Karpas-422 (cell line): ENCODE results near the gene FAM131C. TPM values are rescaled to one million over a fixed set of nuclear protein-coding genes. Genes with fewer than 3 reads are reported as not detected.

Source experiments
- DNase-seq: peaks from one replicate; pipeline ENCODE4 v3.0.0-alpha.2; 2015
- H2AFZ ChIP-seq: fragments of 200-600 bp; sonication (generic); 2 replicates; pipeline ENCODE4 v1.6.1; 2014; ENCODE audit warnings: antibody characterized with exemption, low read length, mixed read lengths
- H3K27ac ChIP-seq: fragments of 200-600 bp; sonication (generic); 2 replicates; pipeline ENCODE4 v1.5.1; 2014; ENCODE audit warnings: mild to moderate bottlenecking, low read length, moderate library complexity
- H3K27me3 ChIP-seq: fragments of 200-600 bp; sonication (generic); 2 replicates; pipeline ENCODE4 v1.6.1; 2014; ENCODE audit warnings: low read length, mixed read lengths
- H3K36me3 ChIP-seq: fragments of 200-600 bp; sonication (generic); 2 replicates; pipeline ENCODE4 v1.6.1; 2014; ENCODE audit warnings: low read length, mixed read lengths; ENCODE audit not compliant: insufficient read depth
- H3K4me1 ChIP-seq: fragments of 200-600 bp; sonication (generic); 2 replicates; pipeline ENCODE4 v1.6.1; 2014; ENCODE audit warnings: mild to moderate bottlenecking, low read length, mixed read lengths
- H3K4me2 ChIP-seq: fragments of 200-600 bp; sonication (generic); 2 replicates; pipeline ENCODE4 v1.6.1; 2014; ENCODE audit warnings: low read length, low read depth, mild to moderate bottlenecking; ENCODE audit not compliant: poor library complexity, severe bottlenecking
- H3K4me3 ChIP-seq: fragments of 200-600 bp; sonication (generic); 2 replicates; pipeline ENCODE4 v1.5.1; 2014; ENCODE audit warnings: mild to moderate bottlenecking, antibody characterized with exemption, low read length, mixed read lengths
- H3K79me2 ChIP-seq: fragments of 200-600 bp; sonication (generic); 2 replicates; pipeline ENCODE4 v1.6.1; 2014; ENCODE audit warnings: mild to moderate bottlenecking, low read length, mixed read lengths
- H3K9ac ChIP-seq: fragments of 200-600 bp; sonication (generic); 2 replicates; pipeline ENCODE4 v1.6.0; 2014; ENCODE audit warnings: low read length
- H3K9me2 ChIP-seq: fragments of 200-600 bp; sonication (generic), shearing (Covaris generic); replicated peaks from 2 replicates; pipeline ENCODE4 v1.6.0; 2014; ENCODE audit warnings: mild to moderate bottlenecking, low read length, moderate library complexity; ENCODE audit not compliant: insufficient read depth
- H3K9me3 ChIP-seq: fragments of 300-700, 200-600 bp; sonication (generic); 2 replicates; pipeline ENCODE4 v1.6.1; 2014; ENCODE audit warnings: low read length, mixed read lengths
- H4K20me1 ChIP-seq: fragments of 200-600 bp; sonication (generic); 2 replicates; pipeline ENCODE4 v1.6.1; 2014; ENCODE audit warnings: mild to moderate bottlenecking, antibody characterized with exemption, low read length, low read depth; ENCODE audit not compliant: insufficient read depth
- total RNA-seq: library from RNA; depleted of rRNA; stranded (reverse); fragments of >200 nt; shearing (Covaris generic); gene quantifications from 2 replicates; pipeline ENCODE4 v1.2.3, GENCODE V29; 2014; ENCODE audit warnings: low replicate concordance

Gene FAM131C
- total RNA-seq, 1 experiment from 2014 or later, result not detected

GRCh38 chr1:16071614-16072013 lies 1.8 kb downstream of the FAM131C start:
- H3K79me2 ChIP-seq, result no peaks in the 10 kb centered on the region
- no peak overlapping the region for H3K27ac ChIP-seq
- no peak for DNase-seq
- no peak overlapping the region for H2AFZ ChIP-seq
- H3K4me2 ChIP-seq, result no peak overlapping the region
- no peak overlapping the region for H3K9ac ChIP-seq
- H3K27me3 ChIP-seq, result no peaks in the 10 kb centered on the region
- peaks cover 22% of the 10 kb centered on the region for H3K4me1 ChIP-seq
- no peaks in the 10 kb centered on the region for H3K36me3 ChIP-seq
- no peaks in the 10 kb centered on the region for H3K9me3 ChIP-seq
- no peak overlapping the region for H3K4me3 ChIP-seq
- H4K20me1 ChIP-seq, result no peaks in the 10 kb centered on the region
- no peaks in the 10 kb centered on the region for H3K9me2 ChIP-seq

GRCh38 chr1:16070640-16071355 lies 2.7 kb downstream of the FAM131C start:
- Histone ChIP-seq H4K20me1 (no peaks in the 10 kb centered on the region), H3K4me2 (no peak overlapping the region), H3K79me2 (no peaks in the 10 kb centered on the region), H2AFZ (no peak overlapping the region), H3K9me2 (no peaks in the 10 kb centered on the region), H3K36me3 (no peaks in the 10 kb centered on the region), H3K27ac (no peak overlapping the region), H3K4me1 (peaks cover 28% of the 10 kb centered on the region), H3K27me3 (no peaks in the 10 kb centered on the region), H3K4me3 (no peak overlapping the region), H3K9me3 (no peaks in the 10 kb centered on the region), H3K9ac (no peak overlapping the region)
- DNase-seq, result no peak

DNA sequence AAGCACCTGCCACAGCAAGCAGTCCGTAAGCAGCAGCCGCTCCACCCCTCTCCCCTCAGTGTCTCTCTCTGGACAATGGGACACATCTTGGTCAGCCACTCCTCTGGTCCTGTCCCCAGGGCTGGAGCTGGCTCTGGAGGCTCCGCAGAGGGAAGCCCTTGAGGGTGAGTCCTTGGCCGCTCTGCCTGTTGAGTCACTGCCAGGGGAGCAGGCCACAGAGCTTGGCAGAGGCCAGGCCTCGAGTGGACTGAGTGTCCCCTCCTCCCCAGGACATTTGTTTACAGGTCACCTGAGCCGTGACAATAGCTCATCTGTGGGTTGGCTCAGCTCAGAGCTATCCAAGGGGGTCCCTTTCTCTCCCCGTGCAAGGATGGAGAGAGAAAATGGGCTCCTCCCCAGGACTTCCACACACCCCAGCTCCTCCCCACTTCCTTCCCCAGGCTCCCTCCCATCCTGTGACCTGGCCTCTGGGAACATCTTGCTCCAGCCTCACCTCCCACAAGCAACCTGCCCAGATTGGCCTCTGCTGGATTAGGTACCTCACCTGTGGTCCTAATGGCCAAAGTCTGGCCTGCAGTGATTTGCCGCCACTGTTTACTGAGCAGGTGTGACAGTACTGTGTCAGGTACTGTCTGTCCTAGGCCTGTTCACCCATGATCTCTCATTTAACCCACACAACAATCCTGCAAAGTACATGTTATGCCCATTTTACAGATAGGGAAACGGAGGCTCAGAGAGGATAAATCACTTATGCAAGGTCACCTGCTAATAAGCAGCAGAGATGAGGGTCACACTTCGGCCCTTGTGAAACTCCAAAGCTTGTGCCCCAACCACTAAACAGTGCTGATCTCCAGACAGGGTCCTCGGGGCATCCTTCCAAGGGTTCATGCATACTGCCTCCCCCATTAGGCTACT lies 4.8 kb downstream of the FAM131C start:
- no peak for DNase-seq
- Histone ChIP-seq H3K9ac (no peak overlapping the region), H3K4me2 (no peak overlapping the region)

GRCh38 chr1:16067933-16068332 lies 5.5 kb downstream of the FAM131C start:
- no peak overlapping the region for H2AFZ ChIP-seq
- no peak overlapping the region for H3K9ac ChIP-seq
- no peaks in the 10 kb centered on the region for H3K27me3 ChIP-seq

More for the DNA sequence above, 4.8 kb downstream of the FAM131C start:
- Histone ChIP-seq H3K9me2 (no peaks in the 10 kb centered on the region), H3K27me3 (no peaks in the 10 kb centered on the region), H3K79me2 (no peaks in the 10 kb centered on the region), H4K20me1 (no peaks in the 10 kb centered on the region), H2AFZ (no peak overlapping the region), H3K4me3 (no peak overlapping the region), H3K4me1 (peaks cover 22% of the 10 kb centered on the region), H3K27ac (no peak overlapping the region), H3K9me3 (no peaks in the 10 kb centered on the region), H3K36me3 (no peaks in the 10 kb centered on the region)

GRCh38 chr1:16067127-16067768 lies 6.2 kb downstream of the FAM131C start:
- Histone ChIP-seq H3K27me3 (no peaks in the 10 kb centered on the region), H3K4me3 (no peak overlapping the region), H3K27ac (no peak overlapping the region), H3K4me1 (peaks cover 21% of the 10 kb centered on the region), H2AFZ (no peak overlapping the region), H3K9ac (no peak overlapping the region), H4K20me1 (no peaks in the 10 kb centered on the region), H3K79me2 (no peaks in the 10 kb centered on the region), H3K9me3 (no peaks in the 10 kb centered on the region), H3K36me3 (no peaks in the 10 kb centered on the region), H3K4me2 (no peak overlapping the region), H3K9me2 (no peaks in the 10 kb centered on the region)
- peak; percentile 62 for DNase-seq

More at GRCh38 chr1:16067933-16068332, 5.5 kb downstream of the FAM131C start:
- Histone ChIP-seq H3K4me3 (no peak overlapping the region), H3K4me2 (no peak overlapping the region), H3K9me2 (no peaks in the 10 kb centered on the region), H3K27ac (no peak overlapping the region), H3K9me3 (no peaks in the 10 kb centered on the region), H3K36me3 (no peaks in the 10 kb centered on the region), H4K20me1 (no peaks in the 10 kb centered on the region), H3K4me1 (peaks cover 21% of the 10 kb centered on the region), H3K79me2 (no peaks in the 10 kb centered on the region)
- DNase-seq, result no peak

DNA sequence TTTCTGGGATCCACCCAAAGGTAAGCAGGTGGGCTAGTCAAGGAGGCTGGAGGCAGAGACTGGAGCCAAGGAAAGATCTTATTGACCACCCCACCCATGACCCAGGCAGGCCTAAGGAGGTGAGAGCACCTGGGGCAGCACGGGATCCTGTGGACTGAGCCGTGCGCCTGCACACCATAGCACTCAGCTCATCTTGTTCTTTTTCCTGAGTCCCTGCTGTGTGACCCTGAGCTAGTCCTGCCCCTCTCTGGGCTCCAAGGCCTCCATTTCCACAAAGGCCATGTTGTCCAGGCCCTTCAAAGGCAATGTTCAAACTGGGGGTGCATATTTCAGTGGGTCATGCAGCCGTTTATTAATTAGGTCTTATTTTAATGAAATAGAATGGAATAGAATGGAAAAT lies 7.2 kb downstream of the FAM131C start:
- Histone ChIP-seq H3K27me3 (no peaks in the 10 kb centered on the region), H2AFZ (no peak overlapping the region), H3K9ac (no peak overlapping the region), H3K4me2 (peak overlapping the region; percentile 17), H3K79me2 (no peaks in the 10 kb centered on the region), H3K9me2 (no peaks in the 10 kb centered on the region), H3K9me3 (no peaks in the 10 kb centered on the region), H3K27ac (no peak overlapping the region), H4K20me1 (no peaks in the 10 kb centered on the region), H3K4me1 (peaks cover 24% of the 10 kb centered on the region), H3K36me3 (no peaks in the 10 kb centered on the region), H3K4me3 (no peak overlapping the region)
- no peak for DNase-seq

DNA sequence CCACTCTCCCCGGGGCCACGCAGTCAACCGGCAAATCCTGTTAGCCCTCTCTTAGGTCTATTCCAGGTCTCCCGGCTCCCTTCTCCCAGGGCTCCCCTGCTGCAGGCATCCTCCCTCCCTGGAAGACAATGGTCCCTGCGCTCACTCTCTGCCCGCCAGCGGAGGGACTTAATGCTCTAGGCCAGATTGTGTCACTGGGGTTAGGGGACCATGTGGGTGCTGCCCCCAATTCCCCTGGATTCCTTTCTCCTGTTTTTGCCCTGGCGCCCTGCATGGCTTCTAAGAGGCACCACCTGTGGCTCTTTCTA lies 8.2 kb downstream of the FAM131C start:
- no peak overlapping the region for H3K27ac ChIP-seq
- H3K9me3 ChIP-seq, result no peaks in the 10 kb centered on the region
- no peak overlapping the region for H3K4me2 ChIP-seq
- no peak overlapping the region for H3K9ac ChIP-seq
- no peak overlapping the region for H3K4me3 ChIP-seq
- H3K79me2 ChIP-seq, result no peaks in the 10 kb centered on the region
- H3K9me2 ChIP-seq, result no peaks in the 10 kb centered on the region
- H3K36me3 ChIP-seq, result no peaks in the 10 kb centered on the region
- no peak for DNase-seq
- no peaks in the 10 kb centered on the region for H3K27me3 ChIP-seq
- peaks cover 30% of the 10 kb centered on the region for H3K4me1 ChIP-seq
- H4K20me1 ChIP-seq, result no peaks in the 10 kb centered on the region
- no peak overlapping the region for H2AFZ ChIP-seq
